SK-N-MC (cell line): Measurements from ENCODE around the gene GABRG3.

ENCODE experiments used
- DNase-seq: peaks from one replicate; pipeline ENCODE4 v3.0.0-alpha.2; 2011; ENCODE audit warnings: low read depth, low spot score
- H3K27ac ChIP-seq: fragments of 200-600 bp; sonication (generic); 2 replicates; pipeline ENCODE4 v1.5.1; 2016; ENCODE audit warnings: mixed run types
- H3K36me3 ChIP-seq: fragments of 200-600 bp; sonication (generic); 2 replicates; pipeline ENCODE4 v1.6.1; 2017; ENCODE audit warnings: antibody characterized with exemption, low read length, mixed read lengths; ENCODE audit not compliant: insufficient read depth
- H3K4me3 ChIP-seq: fragments of 200-600 bp; sonication (generic); 2 replicates; pipeline ENCODE4 v1.5.1; 2016
- H3K9ac ChIP-seq: fragments of 200-600 bp; sonication (generic); 2 replicates; pipeline ENCODE4 v1.8.0; 2017; ENCODE audit warnings: mixed run types, mixed read lengths; ENCODE audit not compliant: insufficient read length
- H3K9me3 ChIP-seq: fragments of 200-600 bp; sonication (generic); 2 replicates; pipeline ENCODE4 v1.6.1; 2017; ENCODE audit warnings: low read depth, mild to moderate bottlenecking, antibody characterized with exemption, low read length, moderate library complexity, mixed read lengths
- EZH2 ChIP-seq: fragments of 200-600 bp; sonication (generic); IDR thresholded peaks from one replicate; pipeline ENCODE4 v1.6.1; 2017; ENCODE audit warnings: antibody characterized with exemption
- FOXP2 ChIP-seq: optimal IDR thresholded peaks from 2 replicates; pipeline ENCODE3; 2011; ENCODE audit warnings: mild to moderate bottlenecking, moderate library complexity; ENCODE audit not compliant: insufficient read depth; ENCODE audit errors: extremely low read length, control extremely low read depth
- POLR2AphosphoS5 ChIP-seq: IDR thresholded peaks from 2 replicates; pipeline ENCODE4 v1.6.1; 2012; ENCODE audit warnings: mild to moderate bottlenecking, low read depth, low read length, borderline replicate concordance

GABRG3 gene

GRCh38 chr15:27589260-27589659, 618.3 kb downstream of the GABRG3 start:
- H3K4me3 ChIP-seq: no peak overlapping the region
- no peaks in the 10 kb centered on the region for H3K36me3 ChIP-seq
- H3K27ac ChIP-seq: no peak overlapping the region
- no peak for DNase-seq
- H3K9me3 ChIP-seq: no peaks in the 10 kb centered on the region
- H3K9ac ChIP-seq: no peak overlapping the region
- TF ChIP-seq POLR2AphosphoS5: no peak
- no peak for TF ChIP-seq FOXP2

GRCh38 chr15:27589782-27590181, 618.8 kb downstream of the GABRG3 start:
- TF ChIP-seq EZH2 (no peak), POLR2AphosphoS5 (no peak), FOXP2 (no peak)
- no peak for DNase-seq
- Histone ChIP-seq H3K9me3 (no peaks in the 10 kb centered on the region), H3K27ac (no peak overlapping the region), H3K36me3 (no peaks in the 10 kb centered on the region), H3K9ac (no peak overlapping the region), H3K4me3 (no peak overlapping the region)
